GM21390 (cell line): ENCODE data around the gene APBB1.

Source experiments
- ATAC-seq: cut with Tn5 transposase; IDR thresholded peaks from one replicate; pipeline ENCODE4 v1.9.1; 2021; ENCODE audit not compliant: unreplicated experiment

Gene APBB1

DNA sequence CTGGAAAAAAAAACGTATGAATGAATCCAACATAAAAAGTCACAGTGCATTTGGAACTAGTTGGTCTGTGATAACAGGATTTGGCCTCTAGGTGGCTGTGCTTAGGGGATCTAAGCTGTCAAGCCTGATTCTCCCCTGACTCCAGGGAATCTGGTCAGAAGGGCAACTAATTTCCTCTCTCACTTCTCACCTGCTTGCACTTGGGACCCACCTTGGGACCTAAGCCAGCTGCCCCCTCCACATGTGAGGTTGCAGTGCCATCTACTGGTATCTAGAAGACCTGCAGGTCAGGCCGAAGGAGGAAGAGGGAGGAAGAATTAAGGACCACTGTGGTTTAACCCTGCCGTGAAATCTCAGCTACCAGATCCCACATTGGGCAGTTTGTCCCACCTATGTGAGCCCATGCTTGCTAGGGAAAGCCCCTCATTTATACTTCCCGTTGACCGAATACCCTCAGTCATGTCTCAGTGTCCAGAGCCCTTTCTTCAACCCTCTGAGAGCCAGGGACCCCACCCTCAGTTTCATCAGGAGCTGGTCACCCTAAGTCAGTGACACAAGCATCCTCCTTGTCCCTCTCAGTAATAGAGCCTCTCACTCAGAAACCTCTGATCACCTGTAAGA is 65.4 kb downstream of the APBB1 start:
- peak; percentile 87 for ATAC-seq

DNA sequence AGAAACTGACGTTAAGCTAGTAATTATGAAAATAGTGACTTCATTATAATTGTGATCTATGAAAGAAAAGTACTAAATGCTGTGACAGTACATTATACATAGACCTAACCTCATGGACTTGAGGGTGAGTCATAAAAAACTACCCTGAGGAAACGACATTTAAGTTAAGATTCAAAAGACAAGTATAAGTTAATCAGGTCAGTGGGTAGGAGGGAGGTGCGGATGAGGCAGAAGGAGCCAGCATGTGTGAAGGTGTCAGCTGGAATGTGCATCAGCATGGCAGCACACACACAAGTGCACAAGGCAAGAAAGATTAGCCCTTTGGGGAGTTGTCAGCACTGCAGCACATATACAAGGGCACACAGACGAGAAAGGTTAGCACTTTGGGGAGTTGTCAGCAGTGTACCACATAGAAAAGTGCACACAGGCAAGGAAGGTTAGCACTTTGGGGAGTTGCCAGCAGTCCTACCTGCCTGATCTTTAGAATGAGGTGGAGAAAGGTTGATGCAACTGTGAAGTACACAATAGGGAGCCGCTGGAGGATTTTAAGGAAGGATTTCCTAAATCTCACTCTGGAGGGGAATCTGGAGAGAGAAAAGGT is 67.0 kb downstream of the APBB1 start:
- ATAC-seq, result no peak

DNA sequence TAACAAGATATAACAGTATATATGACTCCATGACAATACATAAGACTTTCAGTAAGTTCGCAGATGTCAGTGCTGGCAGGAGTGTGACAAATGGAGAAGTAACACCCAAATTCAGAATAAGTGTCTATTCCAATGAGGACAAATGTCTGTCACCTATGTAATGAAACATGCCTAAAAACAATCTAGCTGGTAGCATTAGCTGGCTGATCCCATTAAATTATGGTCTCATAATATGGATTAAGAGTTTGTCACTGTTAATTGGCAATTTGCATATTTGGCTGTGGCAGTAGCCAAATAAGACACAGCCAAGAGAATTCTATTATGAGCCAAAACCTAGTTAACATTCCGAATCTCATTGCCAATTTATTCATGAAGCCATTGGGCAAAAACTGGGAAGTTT is 68.4 kb downstream of the APBB1 start:
- no peak for ATAC-seq

DNA sequence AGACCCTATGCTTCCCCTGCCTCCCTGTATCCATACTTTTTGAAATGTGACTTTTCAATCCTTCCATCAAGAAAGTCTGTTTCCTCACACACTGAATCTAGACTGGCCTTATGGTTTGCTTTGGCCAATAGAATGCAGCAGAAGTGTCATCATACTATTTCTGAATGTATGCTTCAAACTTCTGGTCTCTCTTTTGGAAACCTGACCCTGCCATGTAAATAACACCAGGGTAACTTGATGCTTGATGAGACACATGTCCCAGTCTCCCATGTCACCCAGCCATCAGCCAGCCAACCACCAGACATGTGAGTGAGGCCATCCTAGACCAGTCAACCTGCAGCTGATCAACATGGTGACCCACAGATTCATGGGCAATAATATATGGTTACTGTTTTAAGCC is 68.9 kb downstream of the APBB1 start:
- no peak for ATAC-seq

DNA sequence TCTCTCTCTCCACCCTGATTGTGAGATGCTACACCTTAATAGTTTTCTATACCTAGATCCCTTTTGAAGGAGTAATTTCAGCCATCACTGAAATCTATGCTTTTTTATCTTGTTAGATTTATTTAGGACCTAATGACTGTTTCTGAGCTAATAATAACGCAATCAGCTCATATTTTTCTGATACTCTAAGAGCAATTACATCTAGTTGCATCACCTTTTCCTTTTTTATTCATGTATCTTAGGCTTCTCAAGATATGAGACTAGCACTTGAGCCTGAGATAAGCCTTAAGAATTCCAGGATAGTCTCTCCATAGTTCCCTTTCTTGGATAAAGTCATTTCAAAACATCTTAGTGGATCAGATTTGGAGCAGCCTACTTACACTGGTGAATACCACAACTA is 73.5 kb downstream of the APBB1 start:
- ATAC-seq, result no peak
